ENCODE measurements around the gene VPS33A.

GRCh38 chr12:122243965-122244364, 22.3 kb downstream of the VPS33A start:
- no peak for TF ChIP-seq POLR2A (IDR thresholded peaks at IDR 0.05)
- TF ChIP-seq CTCF (IDR thresholded peaks at IDR 0.05): no peak
